ENCODE measurements around the gene TMEM248.
A peak's percentile ranks its signal among the peaks of the same experiment; 100 is the strongest.

The TMEM248 gene

GRCh38 chr7:66927348-66927948 lies 6.4 kb downstream of the TMEM248 start:
- H3K4ac ChIP-seq (ENCODE audit: low read length) = no peak overlapping the region
- no CpG with 5 or more reads among the region's 7 CpGs for WGBS, 2 donors (ENCODE audit: extremely low coverage in 2 of 2, insufficient read length in 2 of 2, insufficient replicate concordance in 1 of 2)
- peaks cover 2 to 67% of the 10 kb centered on the region in 2 donors for H3K36me3 ChIP-seq (replicated peaks in 1 of 2; ENCODE audit: control insufficient read depth in 2 of 2, insufficient read depth in 2 of 2, low read length in 2 of 2)
- H2AFZ ChIP-seq (ENCODE audit: low read length) = no peak overlapping the region
- no peak overlapping the region for H3K9ac ChIP-seq (ENCODE audit: low read depth, low read length, poor library complexity)
- H2AK5ac ChIP-seq (ENCODE audit: low read depth, low read length) = no peak overlapping the region
- H2BK15ac ChIP-seq (ENCODE audit: low read length) = no peak overlapping the region
- no peak overlapping the region for H3K14ac ChIP-seq (ENCODE audit: low read length)
- no peak for DNase-seq (ENCODE audit: low spot score)
- H2BK120ac ChIP-seq (ENCODE audit: low read depth, low read length) = no peak overlapping the region
- H2BK5ac ChIP-seq (ENCODE audit: low read length) = no peak overlapping the region
- peaks cover 2% of the 10 kb centered on the region for H3K79me1 ChIP-seq (ENCODE audit: low read depth, low read length)
- no peak overlapping the region for H3K4me3 ChIP-seq (ENCODE audit: low read length in 2 of 2)
- no peaks in the 10 kb centered on the region for H3K9me3 ChIP-seq (replicated peaks in 1 of 2; ENCODE audit: control insufficient read depth in 2 of 2, insufficient read depth in 1 of 2, low read depth in 1 of 2, low read length in 2 of 2)
- no peak overlapping the region for H3K18ac ChIP-seq (ENCODE audit: low read length)
- peaks cover 0 to 6% of the 10 kb centered on the region in 2 donors for H3K4me1 ChIP-seq (ENCODE audit: control insufficient read depth in 2 of 2, insufficient read depth in 1 of 2, low read depth in 1 of 2, low read length in 2 of 2)
- no peak overlapping the region for H4K91ac ChIP-seq (ENCODE audit: low read depth, low read length, poor library complexity)
- no peak overlapping the region for H2BK12ac ChIP-seq (ENCODE audit: low read length)
- H4K8ac ChIP-seq (ENCODE audit: low read depth, low read length) = no peak overlapping the region
- no peak overlapping the region for H3K27ac ChIP-seq (replicated peaks; ENCODE audit: low read length)
- no peak overlapping the region for H3K23ac ChIP-seq (ENCODE audit: low read depth, low read length, poor library complexity)
- no peak overlapping the region for H3K4me2 ChIP-seq (ENCODE audit: insufficient read depth, low read length, poor library complexity, severe bottlenecking)
- no peaks in the 10 kb centered on the region for H3K27me3 ChIP-seq (ENCODE audit: control insufficient read depth in 3 of 3, insufficient read depth in 3 of 3, low read depth in 1 of 3, low read length in 3 of 3)

- Histone ChIP-seq H3K4me1 (ENCODE audit: control insufficient read depth in 2 of 2, insufficient read depth in 1 of 2, low read depth in 1 of 2, low read length in 2 of 2) (peaks cover 0 to 6% of the 10 kb centered on the region in 2 donors), H3K27ac (replicated peaks; ENCODE audit: low read length) (no peak overlapping the region), H4K91ac (ENCODE audit: low read depth, low read length, poor library complexity) (no peak overlapping the region), H3K4me2 (ENCODE audit: insufficient read depth, low read length, poor library complexity, severe bottlenecking) (no peak overlapping the region), H3K27me3 (ENCODE audit: control insufficient read depth in 3 of 3, insufficient read depth in 3 of 3, low read depth in 1 of 3, low read length in 3 of 3) (no peaks in the 10 kb centered on the region), H2AFZ (ENCODE audit: low read length) (no peak overlapping the region), H3K4ac (ENCODE audit: low read length) (no peak overlapping the region), H3K9ac (ENCODE audit: low read depth, low read length, poor library complexity) (no peak overlapping the region), H2BK5ac (ENCODE audit: low read length) (no peak overlapping the region), H3K4me3 (ENCODE audit: low read length in 2 of 2) (no peak overlapping the region), H2BK120ac (ENCODE audit: low read depth, low read length) (no peak overlapping the region), H3K9me3 (replicated peaks in 1 of 2; ENCODE audit: control insufficient read depth in 2 of 2, insufficient read depth in 1 of 2, low read depth in 1 of 2, low read length in 2 of 2) (no peaks in the 10 kb centered on the region), H3K14ac (ENCODE audit: low read length) (no peak overlapping the region), H3K36me3 (replicated peaks in 1 of 2; ENCODE audit: control insufficient read depth in 2 of 2, insufficient read depth in 2 of 2, low read length in 2 of 2) (peaks cover 2 to 60% of the 10 kb centered on the region in 2 donors), H2BK15ac (ENCODE audit: low read length) (no peak overlapping the region), H3K79me1 (ENCODE audit: low read depth, low read length) (peaks cover 3% of the 10 kb centered on the region), H3K23ac (ENCODE audit: low read depth, low read length, poor library complexity) (no peak overlapping the region), H2BK12ac (ENCODE audit: low read length) (no peak overlapping the region), H2AK5ac (ENCODE audit: low read depth, low read length) (no peak overlapping the region), H4K8ac (ENCODE audit: low read depth, low read length) (no peak overlapping the region), H3K18ac (ENCODE audit: low read length) (no peak overlapping the region)
- no peak for DNase-seq (ENCODE audit: low spot score)
- WGBS, 2 donors (ENCODE audit: extremely low coverage in 2 of 2, insufficient read length in 2 of 2, insufficient replicate concordance in 1 of 2) = no CpG with 5 or more reads among the region's 4 CpGs
Measured at GRCh38 chr7:66928388-66928787, 7.4 kb downstream of the TMEM248 start.

- H4K8ac ChIP-seq (ENCODE audit: low read depth, low read length) = no peak overlapping the region
- H3K23ac ChIP-seq (ENCODE audit: low read depth, low read length, poor library complexity) = no peak overlapping the region
- H3K4me1 ChIP-seq (ENCODE audit: control insufficient read depth in 2 of 2, insufficient read depth in 1 of 2, low read depth in 1 of 2, low read length in 2 of 2) = peaks cover 0 to 8% of the 10 kb centered on the region in 2 donors
- H2AFZ ChIP-seq (ENCODE audit: low read length) = no peak overlapping the region
- no peak overlapping the region for H2BK5ac ChIP-seq (ENCODE audit: low read length)
- no peak overlapping the region for H4K91ac ChIP-seq (ENCODE audit: low read depth, low read length, poor library complexity)
- no peak overlapping the region for H3K27ac ChIP-seq (replicated peaks; ENCODE audit: low read length)
- no peaks in the 10 kb centered on the region for H3K27me3 ChIP-seq (ENCODE audit: control insufficient read depth in 3 of 3, insufficient read depth in 3 of 3, low read depth in 1 of 3, low read length in 3 of 3)
- no peaks in the 10 kb centered on the region for H3K9me3 ChIP-seq (replicated peaks in 1 of 2; ENCODE audit: control insufficient read depth in 2 of 2, insufficient read depth in 1 of 2, low read depth in 1 of 2, low read length in 2 of 2)
- H3K4ac ChIP-seq (ENCODE audit: low read length) = no peak overlapping the region
- no peak overlapping the region for H2BK12ac ChIP-seq (ENCODE audit: low read length)
- H3K14ac ChIP-seq (ENCODE audit: low read length) = no peak overlapping the region
- H3K18ac ChIP-seq (ENCODE audit: low read length) = no peak overlapping the region
- H3K4me3 ChIP-seq (ENCODE audit: low read length in 2 of 2) = no peak overlapping the region
- no CpG with 5 or more reads among the region's 8 CpGs for WGBS, 2 donors (ENCODE audit: extremely low coverage in 2 of 2, insufficient read length in 2 of 2, insufficient replicate concordance in 1 of 2)
- no peak overlapping the region for H2BK15ac ChIP-seq (ENCODE audit: low read length)
- H2AK5ac ChIP-seq (ENCODE audit: low read depth, low read length) = no peak overlapping the region
- DNase-seq (ENCODE audit: low spot score) = no peak
- peaks cover 0 to 52% of the 10 kb centered on the region in 2 donors for H3K36me3 ChIP-seq (replicated peaks in 1 of 2; ENCODE audit: control insufficient read depth in 2 of 2, insufficient read depth in 2 of 2, low read length in 2 of 2)
- no peak overlapping the region for H3K4me2 ChIP-seq (ENCODE audit: insufficient read depth, low read length, poor library complexity, severe bottlenecking)
- H2BK120ac ChIP-seq (ENCODE audit: low read depth, low read length) = no peak overlapping the region
- H3K79me1 ChIP-seq (ENCODE audit: low read depth, low read length) = peaks cover 3% of the 10 kb centered on the region
- H3K9ac ChIP-seq (ENCODE audit: low read depth, low read length, poor library complexity) = no peak overlapping the region
Measured at GRCh38 chr7:66929165-66929564, 8.1 kb downstream of the TMEM248 start.

DNA sequence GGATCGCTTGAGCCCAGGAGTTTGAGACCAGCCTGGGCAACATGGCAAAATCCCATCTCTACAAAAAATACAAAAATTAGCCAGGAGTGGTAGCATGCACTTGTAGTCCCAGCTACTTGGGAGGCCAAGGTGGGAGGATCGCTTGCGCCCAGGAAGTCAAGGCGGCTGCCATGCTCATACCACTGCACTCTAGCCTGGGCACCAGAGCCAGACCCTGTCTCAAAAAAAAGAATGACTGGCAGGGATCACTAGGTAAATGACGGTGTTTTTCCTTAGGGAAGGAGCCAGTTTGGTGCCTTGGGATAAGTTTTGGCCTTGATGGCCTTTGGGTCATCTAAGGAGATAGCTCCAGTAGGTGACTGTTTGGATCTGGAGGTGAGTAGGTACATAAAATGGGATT lies 8.9 kb downstream of the TMEM248 start:
- Histone ChIP-seq H2BK5ac (ENCODE audit: low read length) (peak overlapping the region; percentile 30), H3K36me3 (replicated peaks in 1 of 2; ENCODE audit: control insufficient read depth in 2 of 2, insufficient read depth in 2 of 2, low read length in 2 of 2) (peaks cover 0 to 48% of the 10 kb centered on the region in 2 donors), H3K18ac (ENCODE audit: low read length) (no peak overlapping the region), H3K4me2 (ENCODE audit: insufficient read depth, low read length, poor library complexity, severe bottlenecking) (no peak overlapping the region), H4K8ac (ENCODE audit: low read depth, low read length) (no peak overlapping the region), H4K91ac (ENCODE audit: low read depth, low read length, poor library complexity) (no peak overlapping the region), H3K79me1 (ENCODE audit: low read depth, low read length) (peaks cover 3% of the 10 kb centered on the region), H2AFZ (ENCODE audit: low read length) (no peak overlapping the region), H2BK15ac (ENCODE audit: low read length) (no peak overlapping the region), H2BK12ac (ENCODE audit: low read length) (no peak overlapping the region), H3K9me3 (replicated peaks in 1 of 2; ENCODE audit: control insufficient read depth in 2 of 2, insufficient read depth in 1 of 2, low read depth in 1 of 2, low read length in 2 of 2) (no peaks in the 10 kb centered on the region), H3K9ac (ENCODE audit: low read depth, low read length, poor library complexity) (no peak overlapping the region), H3K27me3 (ENCODE audit: control insufficient read depth in 3 of 3, insufficient read depth in 3 of 3, low read depth in 1 of 3, low read length in 3 of 3) (no peaks in the 10 kb centered on the region), H2AK5ac (ENCODE audit: low read depth, low read length) (no peak overlapping the region), H3K4me1 (ENCODE audit: control insufficient read depth in 2 of 2, insufficient read depth in 1 of 2, low read depth in 1 of 2, low read length in 2 of 2) (peaks cover 0 to 8% of the 10 kb centered on the region in 2 donors), H3K4me3 (ENCODE audit: low read length in 2 of 2) (no peak overlapping the region), H3K14ac (ENCODE audit: low read length) (no peak overlapping the region), H3K4ac (ENCODE audit: low read length) (no peak overlapping the region), H3K23ac (ENCODE audit: low read depth, low read length, poor library complexity) (no peak overlapping the region), H2BK120ac (ENCODE audit: low read depth, low read length) (no peak overlapping the region), H3K27ac (replicated peaks; ENCODE audit: low read length) (no peak overlapping the region)
- no peak for DNase-seq (ENCODE audit: low spot score)
- WGBS, 2 donors (ENCODE audit: extremely low coverage in 2 of 2, insufficient read length in 2 of 2, insufficient replicate concordance in 1 of 2) = no CpG with 5 or more reads among the region's 5 CpGs

Measured in neuronal stem cell (in vitro differentiated cells).